NOMO-1 treated with dmso at 0.1 percent for 144 hours (cell line): ENCODE results near the gene GJD2.

Experiments used
- DNase-seq: peaks from one replicate; lab custom pipeline; 2025; ENCODE audit not compliant: unreplicated experiment; lab: John Stamatoyannopoulos, UW

The GJD2 gene

DNA sequence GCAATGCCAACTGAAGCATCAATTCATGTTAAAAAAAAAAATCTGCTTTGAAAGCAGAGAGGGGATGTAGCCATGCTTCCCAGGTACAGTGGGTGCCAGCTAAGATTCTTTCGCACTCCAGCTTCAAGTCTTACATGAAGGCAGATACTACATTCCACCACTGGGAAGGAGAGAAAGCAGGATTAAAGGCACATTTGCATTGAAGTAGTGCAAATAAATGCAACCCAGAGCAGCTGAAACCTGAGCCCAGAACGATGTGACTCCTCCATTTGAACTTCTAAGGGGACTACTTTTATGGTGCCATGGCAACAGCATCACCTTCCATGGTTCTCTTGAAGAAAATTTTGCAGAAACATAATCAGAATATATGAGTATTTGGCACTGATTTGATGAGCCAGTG is 19.1 kb upstream of the GJD2 start:
- no peak for DNase-seq

DNA sequence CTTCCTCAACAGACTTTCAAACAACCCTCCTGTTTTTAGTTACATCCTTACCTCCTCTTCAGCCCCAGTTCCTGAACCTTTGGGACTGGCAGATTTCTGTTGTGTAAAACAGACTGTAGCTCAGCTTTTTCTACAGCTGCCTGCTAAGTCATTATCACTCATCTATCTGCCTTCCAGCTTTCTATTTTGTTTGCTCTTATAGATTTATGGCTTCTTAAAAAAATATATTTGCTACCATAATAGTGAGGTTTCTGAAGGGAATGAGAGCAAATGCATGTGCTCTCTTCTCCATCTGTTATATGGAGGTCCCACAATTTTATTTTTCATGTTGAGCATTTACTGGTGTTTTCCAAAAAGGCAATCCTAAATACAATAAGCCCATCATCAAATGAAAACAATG is 18.2 kb upstream of the GJD2 start:
- no peak for DNase-seq

DNA sequence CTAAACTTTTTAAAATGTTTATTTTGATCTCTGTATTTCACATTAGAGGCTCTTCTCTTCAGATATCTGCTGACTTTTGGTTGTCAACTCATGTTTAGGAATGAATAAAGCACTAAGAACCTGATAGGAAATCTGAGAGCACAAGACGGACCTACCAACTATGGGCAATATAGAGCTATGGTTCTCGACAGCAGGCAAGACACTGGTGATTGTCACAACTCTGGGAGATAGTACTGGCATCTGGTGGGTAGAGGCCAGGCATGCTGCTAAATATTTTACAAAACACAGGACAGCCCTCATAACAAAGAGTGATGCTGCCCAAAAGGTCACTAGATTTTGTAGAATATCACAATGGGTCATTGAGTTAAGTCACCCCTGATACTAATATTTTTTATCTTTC is 17.5 kb upstream of the GJD2 start:
- DNase-seq = no peak

- no peak for DNase-seq
These were observed 14.9 kb upstream of the GJD2 start for GRCh38 chr15:34769711-34770110.

GRCh38 chr15:34768530-34768929 is 13.7 kb upstream of the GJD2 start:
- no peak for DNase-seq

DNA sequence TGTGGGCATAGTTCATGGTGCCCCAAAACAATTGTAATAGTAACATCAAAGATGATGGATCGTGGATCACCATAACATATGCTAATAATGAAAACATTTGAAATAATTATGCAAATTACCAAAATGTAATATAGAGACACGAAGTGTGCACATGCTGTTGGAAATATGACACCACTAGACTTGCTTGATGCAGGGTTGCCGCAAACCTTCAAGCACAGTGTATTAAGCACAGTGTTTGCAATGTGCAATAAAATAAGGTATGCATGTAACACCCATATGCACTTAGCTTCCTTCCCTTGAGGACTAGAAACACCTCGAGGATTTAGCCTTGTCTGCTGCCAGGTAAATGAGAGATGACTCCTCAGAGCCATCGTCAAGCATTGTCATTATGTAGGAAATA is 10.9 kb upstream of the GJD2 start:
- no peak for DNase-seq

GRCh38 chr15:34760909-34761308 is 6.1 kb upstream of the GJD2 start:
- no peak for DNase-seq

DNA sequence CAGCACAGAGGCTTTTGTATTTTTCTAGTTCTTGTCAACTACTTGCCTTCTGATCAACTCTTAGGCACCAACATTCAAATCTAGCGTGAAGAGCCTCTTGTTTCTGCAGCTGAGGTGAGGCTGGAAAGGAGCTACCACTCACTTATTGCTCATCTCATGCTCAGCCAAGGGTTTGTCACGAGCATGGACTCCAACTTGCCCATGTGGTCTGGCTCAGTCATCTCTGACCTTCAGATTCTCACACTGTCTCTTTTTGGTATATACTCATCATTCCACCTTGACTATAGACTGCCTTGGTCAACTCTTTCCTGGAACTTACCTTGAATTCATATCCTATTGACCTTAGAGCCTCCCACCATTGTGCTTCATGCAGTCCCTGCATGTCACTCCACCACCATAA is 5.2 kb upstream of the GJD2 start:
- DNase-seq = no peak

- DNase-seq = no peak
These were observed 4.5 kb upstream of the GJD2 start for GRCh38 chr15:34759347-34759746.

- DNase-seq = no peak
These were observed 2.5 kb upstream of the GJD2 start for GRCh38 chr15:34757262-34757661.

GRCh38 chr15:34755419-34755773 is 598 bp upstream of the GJD2 start:
- DNase-seq = no peak

- DNase-seq = no peak
These were observed 612 bp downstream of the GJD2 start for GRCh38 chr15:34754171-34754601.

DNA sequence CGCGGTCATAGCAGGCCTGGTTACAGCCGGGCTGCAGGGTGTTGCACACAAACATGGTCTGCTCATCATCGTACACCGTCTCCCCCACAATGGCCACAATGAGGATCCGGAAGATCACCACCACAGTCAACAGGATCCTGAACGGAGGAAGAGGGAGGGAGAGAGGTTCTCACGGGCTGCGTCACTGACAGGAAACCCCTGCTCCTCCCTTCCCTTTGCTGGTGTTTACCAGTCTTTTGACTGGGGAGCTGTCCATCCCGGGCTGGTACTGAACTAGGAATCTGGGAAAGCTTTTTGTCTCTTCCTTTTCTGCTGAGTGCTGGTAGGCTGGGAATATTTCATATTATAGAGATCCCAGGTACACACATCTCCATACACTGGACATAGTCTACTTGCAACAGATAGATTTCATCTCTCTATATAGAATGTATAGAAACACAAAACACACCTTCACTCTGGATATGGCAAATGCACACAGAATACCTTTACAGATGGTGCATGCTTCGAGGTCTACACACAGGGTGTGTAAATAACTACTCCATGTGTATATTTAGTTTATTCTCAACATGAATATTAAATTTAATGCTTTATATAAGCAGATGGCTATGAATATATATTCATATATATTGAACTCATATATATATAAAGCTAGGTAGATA is 1.4 kb downstream of the GJD2 start:
- DNase-seq = no peak

DNA sequence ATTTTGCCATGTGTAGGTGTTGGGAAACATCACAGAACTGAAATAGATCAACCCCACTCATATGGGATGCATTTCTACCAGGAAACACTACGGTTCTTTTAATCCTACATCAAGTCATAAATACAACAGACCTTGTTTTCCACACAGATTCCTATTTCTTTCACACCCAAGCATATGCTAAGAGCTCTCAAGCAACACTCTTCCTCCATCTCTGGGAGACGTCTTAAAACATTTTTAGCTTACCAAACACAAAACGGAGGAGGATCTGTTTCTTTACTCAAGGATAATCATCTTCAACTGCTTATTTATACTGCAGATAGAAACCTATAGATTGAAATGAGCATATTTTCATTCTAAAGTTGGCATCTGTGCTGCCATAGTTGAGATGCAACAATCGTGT is 5.1 kb downstream of the GJD2 start:
- DNase-seq = no peak

GRCh38 chr15:34739346-34739745 is 15.5 kb downstream of the GJD2 start:
- DNase-seq = no peak

DNA sequence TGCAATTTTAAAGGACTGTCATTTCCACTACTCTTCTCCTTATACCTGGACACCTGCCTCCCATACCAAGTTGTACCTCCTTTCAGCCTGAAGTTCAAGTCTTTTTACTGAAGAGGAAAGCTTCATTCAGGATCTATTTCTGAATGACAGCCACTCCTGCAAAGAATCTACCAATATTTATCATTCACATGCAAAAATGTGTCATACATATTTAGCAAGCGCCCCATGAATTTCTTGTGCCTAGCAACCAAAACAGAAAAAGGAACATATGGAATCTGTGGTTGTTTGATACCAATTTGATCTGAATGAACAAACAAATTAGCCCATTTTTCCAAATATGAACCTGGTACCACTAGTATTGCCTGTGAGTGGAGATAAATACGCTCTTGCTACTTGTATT is 16.8 kb downstream of the GJD2 start:
- DNase-seq = no peak

- DNase-seq = no peak
These were observed 17.3 kb downstream of the GJD2 start for GRCh38 chr15:34737477-34737876.

GRCh38 chr15:34734303-34734702 is 20.5 kb downstream of the GJD2 start:
- no peak for DNase-seq

DNA sequence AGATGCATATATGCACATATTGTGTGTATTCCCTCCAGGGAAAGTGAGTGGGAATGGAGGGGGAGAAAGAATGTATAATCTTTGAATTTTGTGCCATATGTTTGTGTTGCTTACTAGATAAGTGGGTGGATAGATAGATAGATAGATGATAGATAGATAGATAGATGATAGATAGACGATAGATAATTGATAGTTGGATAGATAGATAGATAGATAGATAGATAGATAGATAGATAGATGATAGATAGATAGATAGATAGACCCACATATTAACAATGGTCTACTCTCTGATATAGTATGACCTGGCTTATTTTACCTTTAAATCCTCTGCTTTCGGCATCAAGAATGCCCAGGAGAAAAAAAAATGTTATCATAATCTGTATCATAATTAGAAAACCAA is 21.2 kb downstream of the GJD2 start:
- DNase-seq = no peak

GRCh38 chr15:34732430-34732829 is 22.4 kb downstream of the GJD2 start:
- no peak for DNase-seq

DNA sequence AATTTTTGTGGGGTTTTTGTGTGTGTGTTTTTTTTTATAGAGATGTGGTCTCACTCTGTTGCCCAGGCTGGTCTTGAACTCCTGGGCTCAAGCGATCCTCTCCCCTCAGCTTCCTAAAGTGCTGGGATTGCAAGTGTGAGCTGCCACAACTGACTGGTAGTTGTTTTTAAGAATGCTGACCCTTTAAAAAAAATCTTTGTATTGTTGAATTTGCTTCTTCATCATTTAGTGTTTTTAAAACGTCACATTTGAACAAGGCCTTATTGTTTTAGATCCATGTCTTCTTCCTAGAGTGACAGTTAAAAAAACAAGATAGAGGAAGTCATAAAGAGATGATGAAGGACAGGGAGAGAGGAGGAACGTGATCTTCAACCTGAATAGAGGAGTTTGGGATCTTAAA is 24.1 kb downstream of the GJD2 start:
- no peak for DNase-seq

DNA sequence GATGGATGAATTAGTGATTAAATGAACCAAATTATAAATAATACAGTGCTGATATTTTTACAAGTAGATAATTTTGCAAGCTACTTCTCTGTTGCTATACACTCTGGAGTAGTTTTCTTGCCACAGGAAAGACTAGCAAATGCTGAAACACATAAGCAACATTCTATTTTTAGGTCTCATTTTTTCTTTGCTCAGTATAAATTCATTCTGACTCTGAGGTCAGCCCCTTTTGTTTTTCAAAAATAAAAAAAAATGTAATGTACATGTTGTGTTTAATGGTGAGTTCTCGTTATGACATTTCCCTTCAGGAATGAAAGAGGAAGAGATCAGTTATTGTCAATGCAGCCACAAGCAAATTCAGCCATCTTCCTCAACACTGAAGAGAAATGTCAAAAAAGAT is 24.9 kb downstream of the GJD2 start:
- no peak for DNase-seq

GRCh38 chr15:34729056-34729455 is 25.7 kb downstream of the GJD2 start:
- DNase-seq = no peak
